ENCODE results near the gene BRICD5.

The BRICD5 gene

GRCh38 chr16:2252806-2253148 lies 42.1 kb upstream of the BRICD5 start:
- ChIA-PET CTCF (interaction anchor here (0.8 to 1.3 kb wide), 2 partner anchors 22 to 47 kb away, joined by 3 to 5 read pairs; no protein-coding TSS in a partner anchor), POLR2A (ENCODE audit: low non-redundant PET) (no interaction called here)
- TF ChIP-seq CTCF (conservative IDR thresholded peaks at IDR 0.05; ENCODE audit: low read depth) = no peak
- no peak for DNase-seq (ENCODE audit: low spot score)
- H3K27ac ChIP-seq = peak overlapping the region; percentile 97

- peak within 1 kb of the TSS; percentile 97 for H3K27ac ChIP-seq
- ChIA-PET POLR2A (ENCODE audit: low non-redundant PET) (interaction anchor here (0.6 to 2.5 kb wide), 5 partner anchors 15 to 271 kb away, joined by 3 to 9 read pairs (median 3); partner anchors contain the start of gene TRAF7), CTCF (interaction anchor here (0.7 to 1.5 kb wide), 6 partner anchors 15 to 57 kb away, joined by 3 to 6 read pairs (median 3); partner anchors contain the start of genes BRICD5 and DNASE1L2)
- DNase-seq (ENCODE audit: low spot score) = peak; percentile 98
- peak; percentile 65 for TF ChIP-seq CTCF (conservative IDR thresholded peaks at IDR 0.05; ENCODE audit: low read depth)
These were observed 40.8 kb upstream of the BRICD5 start, which contains the start of gene ECI1 for GRCh38 chr16:2251296-2252111. TSS of gene ECI1 (minus strand) at chr16:2251587. CDS start at chr16:2251566, 21 bp downstream.

DNA sequence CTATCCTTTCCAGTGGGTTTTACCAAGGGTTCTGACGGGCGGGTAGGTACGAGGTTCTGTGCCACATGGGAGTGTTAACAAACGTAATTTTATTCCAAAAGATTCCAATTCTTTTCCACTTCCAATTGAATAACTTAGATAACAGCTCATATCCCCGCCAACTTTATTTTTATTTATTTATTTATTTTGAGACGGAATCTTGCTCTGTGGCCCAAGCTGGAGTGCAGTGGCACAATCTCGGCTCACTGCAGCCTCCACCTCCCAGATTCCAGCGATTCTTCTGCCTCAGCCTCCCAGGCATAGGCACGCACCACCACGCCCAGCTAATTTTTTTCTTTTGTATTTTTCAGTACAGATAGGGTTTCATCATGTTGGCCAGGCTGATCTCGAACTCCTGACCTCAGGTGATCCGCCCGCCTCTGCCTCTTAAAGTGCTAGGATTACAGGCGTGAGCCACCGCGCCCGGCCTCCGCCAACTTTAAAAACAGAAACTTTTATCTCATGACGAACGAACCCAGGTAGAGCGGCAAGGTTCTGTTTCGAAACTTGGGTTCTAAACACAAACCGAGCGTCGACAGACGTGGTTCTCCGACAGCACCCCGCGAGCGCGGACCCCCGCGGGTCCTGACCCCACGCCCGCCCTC lies 40.1 kb upstream of the BRICD5 start:
- peak overlapping the region; percentile 97 for H3K27ac ChIP-seq
- ChIA-PET POLR2A (ENCODE audit: low non-redundant PET) (interaction anchor here (0.6 to 2.5 kb wide), 5 partner anchors 36 to 272 kb away, joined by 3 to 9 read pairs (median 4); partner anchors contain the start of genes PGP and TRAF7), CTCF (interaction anchor here (0.7 to 1.5 kb wide), 3 partner anchors 13 to 56 kb away, joined by 3 to 6 read pairs (median 5); no protein-coding TSS in a partner anchor)
- no peak for TF ChIP-seq CTCF (conservative IDR thresholded peaks at IDR 0.05; ENCODE audit: low read depth)
- no peak for DNase-seq (ENCODE audit: low spot score)

GRCh38 chr16:2246301-2246885 lies 35.7 kb upstream of the BRICD5 start:
- H3K27ac ChIP-seq = peak overlapping the region; percentile 3; the same call in 1 of the 2 replicates
- no peak for TF ChIP-seq CTCF (conservative IDR thresholded peaks at IDR 0.05; ENCODE audit: low read depth)
- CTCF ChIA-PET = interaction anchor here (0.7 kb wide), 1 partner anchor 39 kb away, joined by 4 read pairs; no protein-coding TSS in a partner anchor
- POLR2A ChIA-PET (ENCODE audit: low non-redundant PET) = no interaction called here
- DNase-seq (ENCODE audit: low spot score) = no peak

DNA sequence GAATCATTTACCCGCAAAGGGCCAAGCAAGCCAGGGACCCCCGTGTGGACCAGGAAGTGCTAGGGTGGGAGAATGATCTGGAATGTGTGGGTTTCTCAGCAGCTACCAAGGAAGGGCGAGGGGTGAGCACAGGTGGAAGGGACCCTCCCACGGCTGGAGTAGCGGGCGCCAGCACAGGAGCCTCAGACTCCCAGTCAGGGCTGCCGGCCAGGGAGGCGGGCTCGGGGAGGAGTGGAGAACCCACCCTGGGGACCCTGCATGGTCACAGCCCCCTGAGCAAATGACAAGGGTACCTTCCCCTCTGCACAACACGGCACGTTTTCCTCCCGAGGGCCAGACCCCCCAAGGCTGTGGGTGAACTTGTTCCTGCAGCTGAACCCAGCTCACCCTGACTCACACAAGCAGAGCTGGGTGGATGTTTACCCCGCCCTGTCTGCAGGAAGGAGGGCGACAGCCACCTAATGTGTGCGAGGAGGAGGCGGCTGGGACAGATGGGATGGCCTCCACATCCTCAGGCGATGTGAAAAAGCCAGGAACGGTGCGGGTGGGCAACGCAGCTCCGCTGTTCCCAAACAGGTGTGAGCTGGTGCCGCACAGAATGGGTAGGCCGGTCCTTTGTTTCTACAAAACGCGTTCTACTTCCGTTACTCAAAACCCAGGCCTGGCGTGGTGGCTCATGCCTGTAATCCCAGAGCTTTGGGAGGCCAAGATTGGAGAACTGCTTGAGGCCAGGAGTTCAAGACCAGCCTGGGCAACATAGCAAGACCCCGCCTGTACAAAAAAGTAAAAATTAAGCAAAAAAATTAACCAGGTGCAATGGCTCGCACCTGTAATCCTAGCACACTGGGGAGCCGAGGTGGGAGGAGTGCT lies 34.5 kb upstream of the BRICD5 start:
- DNase-seq (ENCODE audit: low spot score) = no peak
- H3K27ac ChIP-seq = peak overlapping the region; percentile 21
- POLR2A ChIA-PET (ENCODE audit: low non-redundant PET) = interaction anchor here (0.6 kb wide), 1 partner anchor 17 kb away, joined by 4 read pairs; no protein-coding TSS in a partner anchor
- TF ChIP-seq CTCF (conservative IDR thresholded peaks at IDR 0.05; ENCODE audit: low read depth) = no peak
- CTCF ChIA-PET = no interaction called here
